SKM-1 (cell line): ENCODE data around the gene SMIM41.

Experiments
- DNase-seq: peaks from one replicate; lab custom pipeline; 2025; ENCODE audit not compliant: unreplicated experiment; lab: John Stamatoyannopoulos, UW

SMIM41 gene

DNA sequence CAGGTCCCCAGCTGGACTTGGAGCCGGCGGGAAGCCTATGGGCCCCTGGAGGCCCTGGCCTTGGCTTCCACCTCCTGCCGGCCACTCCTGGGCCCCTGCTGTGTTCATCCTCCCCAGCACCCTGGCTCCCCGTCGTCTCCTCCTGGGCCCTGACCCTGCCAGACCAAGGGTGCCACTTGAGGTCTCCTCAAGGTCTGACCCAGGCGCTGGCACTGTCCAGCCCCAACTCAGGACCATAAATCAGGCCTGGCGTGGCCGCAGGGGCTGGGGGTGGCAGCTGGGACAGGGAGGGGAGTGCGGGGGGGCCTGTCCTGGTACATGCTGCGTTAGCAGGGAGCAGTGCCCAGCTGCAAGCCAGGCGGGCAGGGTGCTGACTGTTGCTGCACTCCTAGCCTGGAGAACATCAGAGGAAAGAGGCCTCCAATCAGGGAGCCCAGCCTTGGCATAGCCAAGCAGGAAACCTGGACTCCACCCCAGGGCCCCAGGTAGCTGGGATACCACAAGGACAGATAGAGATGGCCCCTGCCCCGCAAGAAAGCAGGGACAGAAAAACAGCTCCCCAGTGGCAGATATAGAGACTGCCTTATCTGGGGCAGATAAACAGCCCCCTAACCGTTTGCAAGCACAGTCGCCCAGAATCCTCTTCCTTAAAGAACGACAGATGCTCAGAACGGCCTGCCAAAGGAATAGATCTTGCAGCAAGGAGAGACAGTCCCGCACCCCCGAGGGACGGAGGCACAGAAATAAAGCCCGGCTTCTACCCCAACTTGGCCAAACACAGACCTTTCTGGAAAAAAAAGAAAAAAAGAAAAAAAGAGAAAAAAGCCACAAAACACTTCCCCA is 16.2 kb upstream of the SMIM41 start:
- DNase-seq: no peak

DNA sequence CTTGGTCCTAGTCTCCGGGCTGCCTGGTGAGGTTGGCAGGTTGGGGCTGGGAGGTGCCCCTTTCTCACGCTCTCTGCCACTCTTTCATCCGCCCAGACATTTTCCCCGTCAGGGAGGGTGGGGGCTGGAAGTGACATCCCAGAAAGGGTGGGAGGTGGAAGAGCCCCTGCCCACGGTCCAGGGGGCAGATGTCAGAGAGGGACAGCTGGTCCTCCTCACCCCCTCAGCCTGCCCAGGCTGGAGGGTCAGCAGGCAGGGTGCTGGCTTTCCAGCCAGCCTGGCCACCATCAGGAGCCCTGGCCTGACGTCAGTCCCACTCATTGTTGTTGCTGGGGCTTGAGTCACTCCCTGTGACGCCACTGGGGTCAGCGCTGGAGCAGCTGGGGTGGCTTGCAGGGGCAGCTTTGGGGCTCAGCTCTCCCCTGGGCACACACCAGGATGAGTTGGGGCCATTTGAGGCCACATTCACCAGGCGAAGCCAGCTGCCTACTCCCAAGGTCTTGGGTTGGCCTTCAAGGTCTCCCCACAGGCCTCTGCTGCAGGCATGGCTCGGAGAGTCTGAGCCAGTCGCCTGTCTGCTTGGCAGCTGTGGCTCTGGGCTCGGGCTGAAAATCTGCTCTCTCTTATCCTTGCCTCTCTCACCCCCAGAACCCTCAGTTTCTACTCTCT is 15.4 kb upstream of the SMIM41 start:
- no peak for DNase-seq

DNA sequence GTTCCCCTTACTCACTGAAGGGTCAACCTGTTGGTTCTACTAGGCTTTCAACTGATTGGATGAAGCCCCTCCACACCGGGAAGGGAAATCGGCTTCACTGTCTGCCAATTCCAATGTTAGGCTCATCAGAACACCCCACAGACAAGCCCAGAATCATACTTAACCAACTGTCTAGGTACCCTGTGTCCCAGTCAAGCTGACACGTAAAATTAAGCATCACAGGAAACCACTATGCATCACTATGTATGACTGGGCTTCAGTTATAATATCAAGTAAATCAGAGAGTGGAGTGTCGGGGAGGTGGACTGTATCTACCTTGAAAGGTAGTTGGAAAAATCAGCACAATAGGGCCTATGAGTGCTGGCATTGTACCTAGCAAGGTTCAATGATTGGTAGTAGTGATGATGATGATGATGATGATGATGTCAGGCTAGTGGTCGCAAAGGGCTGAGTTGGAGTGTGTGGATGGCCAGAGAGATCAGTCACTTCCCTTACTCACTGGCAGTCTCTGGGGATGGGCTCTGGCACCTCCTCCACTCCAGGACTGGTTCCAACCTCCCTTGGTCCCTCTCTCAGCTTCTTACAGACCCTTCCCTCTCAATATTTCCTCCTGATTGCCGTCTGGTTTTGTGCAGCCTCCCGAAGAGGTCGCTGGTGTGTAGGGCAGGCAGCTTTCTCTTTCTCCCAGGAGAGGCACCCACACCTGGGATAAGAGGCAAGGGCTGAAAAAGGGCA is 13.0 kb upstream of the SMIM41 start:
- no peak for DNase-seq

DNA sequence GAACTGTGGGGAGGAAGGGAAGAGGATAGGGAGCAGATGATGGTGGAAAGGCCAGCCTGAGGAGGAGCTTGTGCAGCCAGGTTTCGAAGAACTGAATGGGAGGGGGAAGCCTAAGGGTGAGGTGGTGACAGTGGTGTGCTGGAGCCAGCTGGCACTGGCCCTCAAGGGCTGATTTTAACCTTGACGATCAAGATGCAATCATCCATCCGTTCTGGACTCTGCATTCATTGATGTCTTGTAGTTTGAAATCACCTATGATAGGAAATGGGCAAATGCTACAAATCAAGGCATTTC is 12.5 kb upstream of the SMIM41 start:
- DNase-seq: no peak

DNA sequence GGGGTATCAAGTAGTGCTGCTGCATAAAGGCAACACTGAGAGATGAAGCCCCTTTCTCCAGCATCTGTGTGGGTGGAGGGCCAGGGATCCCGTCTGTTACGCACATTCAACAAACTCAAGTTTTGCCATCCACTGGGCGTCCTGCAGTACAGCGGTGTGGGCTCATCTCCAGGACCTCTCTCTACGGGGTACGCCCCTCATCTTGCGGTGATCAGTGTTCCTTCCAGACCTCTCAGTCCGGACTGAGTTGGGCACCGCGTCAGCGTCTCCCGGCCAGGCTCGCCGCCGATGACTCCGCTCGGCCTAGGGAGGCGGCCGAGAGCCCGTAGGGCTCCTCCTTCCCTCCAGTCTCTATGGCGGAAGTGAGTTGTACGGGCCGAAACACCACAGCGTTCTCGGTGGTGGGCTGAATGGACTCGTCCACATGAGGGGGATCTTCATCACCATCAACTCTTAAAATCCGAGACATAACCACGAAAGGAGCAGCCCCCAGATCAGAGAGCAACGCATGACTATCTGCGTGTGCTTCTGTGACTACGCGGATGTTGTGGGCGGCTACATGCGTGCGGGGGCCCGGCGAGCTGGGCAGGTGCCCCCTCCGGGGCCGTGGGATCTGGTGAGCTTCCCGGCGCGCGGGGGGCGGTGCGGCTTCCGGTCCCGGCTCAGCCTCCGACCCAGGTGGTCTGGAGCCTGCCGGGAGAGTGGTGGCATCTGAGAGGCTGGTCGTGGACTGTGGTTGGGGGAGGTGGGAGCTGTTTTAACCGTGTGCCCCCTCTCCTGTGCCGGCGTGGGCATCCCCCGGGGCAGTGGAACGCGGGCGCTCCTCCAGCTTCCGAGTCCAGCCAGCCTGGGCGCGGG is 9.9 kb upstream of the SMIM41 start, which contains the start of gene ATG101:
ATG101 (plus strand) TSS at position 652 of the 858 bp plus-strand sequence. CDS start 3,673 bp downstream, outside the sequence.
- DNase-seq: peak; percentile 33

DNA sequence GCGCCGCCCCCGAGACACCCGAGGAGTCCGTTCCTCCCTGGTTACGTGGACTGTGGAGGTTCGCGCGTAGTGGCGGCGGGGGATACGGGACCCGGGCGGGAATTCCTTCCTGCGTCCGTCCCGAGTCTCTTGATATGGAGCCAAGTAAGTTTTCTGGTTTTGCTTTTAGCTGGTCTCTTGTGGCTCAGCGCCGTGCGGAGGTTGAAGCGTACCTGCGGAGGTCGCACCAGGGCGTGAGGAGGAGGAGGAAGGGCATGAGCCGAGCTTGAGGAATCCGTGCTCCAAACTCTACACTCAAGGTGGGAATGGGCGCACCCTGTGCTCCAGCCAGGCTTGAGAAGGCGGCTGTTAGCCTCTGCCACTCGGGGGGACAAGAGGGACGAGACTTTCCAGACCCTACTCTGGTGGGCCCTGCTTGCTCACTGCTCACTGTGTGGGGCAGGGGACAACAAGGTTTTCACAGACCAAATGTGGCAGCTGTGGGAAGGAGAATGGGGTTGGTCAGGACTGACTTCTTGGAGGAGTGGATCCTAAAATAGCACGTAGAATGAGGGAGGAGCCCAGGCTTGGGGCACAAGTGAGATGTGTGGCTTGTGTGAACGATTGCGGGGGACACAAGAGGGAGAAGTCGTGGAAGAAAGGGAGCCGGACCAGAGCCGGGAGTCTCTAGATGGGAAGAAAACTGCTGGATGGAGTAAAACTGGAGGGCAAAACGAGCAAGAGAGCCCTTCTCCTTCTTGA is 9.1 kb upstream of the SMIM41 start:
- DNase-seq: no peak

DNA sequence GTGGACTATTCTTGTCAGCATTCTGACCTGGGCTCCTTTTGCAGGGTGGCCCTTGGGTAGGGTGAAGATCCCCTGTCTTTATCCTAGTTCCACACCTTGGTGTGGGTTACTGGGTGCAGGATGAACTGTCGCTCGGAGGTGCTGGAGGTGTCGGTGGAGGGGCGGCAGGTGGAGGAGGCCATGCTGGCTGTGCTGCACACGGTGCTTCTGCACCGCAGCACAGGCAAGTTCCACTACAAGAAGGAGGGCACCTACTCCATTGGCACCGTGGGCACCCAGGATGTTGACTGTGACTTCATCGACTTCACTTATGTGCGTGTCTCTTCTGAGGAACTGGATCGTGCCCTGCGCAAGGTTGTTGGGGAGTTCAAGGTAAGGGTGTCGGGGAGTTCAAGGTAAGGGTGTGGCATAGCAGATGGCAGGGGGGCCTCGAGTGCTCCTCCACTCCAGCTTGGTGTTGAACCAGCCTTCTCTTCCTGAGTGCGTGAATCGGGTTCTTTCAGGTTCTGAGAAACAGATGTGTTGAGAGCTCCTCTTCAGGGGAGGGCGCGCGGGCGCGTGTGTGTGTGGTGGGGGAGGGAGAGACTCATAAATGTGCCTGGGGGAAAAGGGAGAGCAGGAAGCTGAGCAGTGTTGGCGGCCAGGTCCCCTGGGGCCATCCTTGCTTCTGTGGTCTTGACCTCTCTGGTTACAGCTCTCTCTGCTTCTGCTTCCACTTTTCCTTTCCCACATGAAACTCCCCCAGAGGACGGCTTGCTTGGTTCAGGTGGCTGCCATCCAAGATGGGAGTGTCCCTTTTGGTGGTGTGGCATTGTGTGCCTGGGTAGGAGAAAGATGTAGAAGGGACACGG is 5.7 kb upstream of the SMIM41 start:
- DNase-seq: peak; percentile 21

DNA sequence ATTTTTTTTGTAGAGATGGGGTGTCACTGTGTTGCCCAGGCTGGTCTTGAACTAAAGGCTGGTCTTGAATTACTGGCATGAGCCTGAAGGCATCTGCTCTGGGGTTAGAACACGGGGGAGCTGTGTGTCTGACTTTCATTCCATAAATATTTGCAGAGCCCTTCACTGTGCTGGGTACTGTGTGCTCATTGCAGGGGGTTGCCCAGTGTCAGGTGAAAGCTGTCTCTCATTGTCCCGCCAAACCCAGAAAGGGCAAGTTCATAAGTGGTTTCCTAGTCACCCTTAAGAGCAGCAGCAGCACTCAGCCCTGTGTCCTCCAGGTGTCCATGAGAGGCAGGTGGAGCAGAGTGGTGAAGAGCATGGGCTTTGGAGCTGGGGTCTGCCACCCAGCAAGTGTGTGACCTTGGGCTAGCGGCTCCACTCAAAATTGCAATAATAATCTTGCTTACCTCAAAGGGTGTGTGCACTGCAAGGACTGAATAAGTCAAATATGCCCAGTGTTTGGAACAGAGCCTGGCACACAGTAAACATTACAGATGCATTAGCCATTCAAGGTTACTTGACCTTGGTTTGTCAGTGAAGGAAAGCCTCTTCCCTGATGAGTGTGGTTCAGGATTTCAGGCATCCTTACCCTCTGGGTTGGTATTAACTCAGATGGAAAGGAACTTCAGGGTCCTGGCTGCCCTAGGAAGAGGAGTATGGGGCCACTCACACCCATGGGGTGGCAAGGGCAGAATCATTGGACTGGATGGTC is 4.4 kb upstream of the SMIM41 start:
- no peak for DNase-seq

DNA sequence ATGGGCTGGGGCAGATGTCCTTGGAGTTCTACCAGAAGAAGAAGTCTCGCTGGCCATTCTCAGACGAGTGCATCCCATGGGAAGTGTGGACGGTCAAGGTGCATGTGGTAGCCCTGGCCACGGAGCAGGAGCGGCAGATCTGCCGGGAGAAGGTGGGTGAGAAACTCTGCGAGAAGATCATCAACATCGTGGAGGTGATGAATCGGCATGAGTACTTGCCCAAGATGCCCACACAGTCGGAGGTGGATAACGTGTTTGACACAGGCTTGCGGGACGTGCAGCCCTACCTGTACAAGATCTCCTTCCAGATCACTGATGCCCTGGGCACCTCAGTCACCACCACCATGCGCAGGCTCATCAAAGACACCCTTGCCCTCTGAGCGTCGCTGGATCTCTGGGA is 2.7 kb upstream of the SMIM41 start:
- no peak for DNase-seq

DNA sequence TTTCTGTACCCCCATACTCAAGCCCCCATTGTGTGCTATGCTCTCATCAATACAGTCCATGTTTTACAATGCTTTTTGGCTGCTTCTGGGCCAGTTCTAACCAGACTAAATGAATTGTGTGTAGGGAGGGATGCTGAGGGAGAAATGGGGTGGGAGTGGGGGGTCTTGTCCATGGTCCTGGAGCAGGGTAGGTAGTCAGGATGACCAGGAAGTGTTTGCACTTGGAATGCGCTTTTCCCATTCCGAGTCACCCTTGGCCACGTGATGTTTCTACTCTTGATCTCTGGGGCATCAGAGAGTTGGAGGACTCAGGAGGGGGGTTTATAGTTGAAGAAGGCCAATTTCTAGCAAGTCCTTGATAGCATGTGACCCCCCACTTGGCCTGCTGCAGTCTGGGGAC is 1.2 kb upstream of the SMIM41 start:
- no peak for DNase-seq

DNA sequence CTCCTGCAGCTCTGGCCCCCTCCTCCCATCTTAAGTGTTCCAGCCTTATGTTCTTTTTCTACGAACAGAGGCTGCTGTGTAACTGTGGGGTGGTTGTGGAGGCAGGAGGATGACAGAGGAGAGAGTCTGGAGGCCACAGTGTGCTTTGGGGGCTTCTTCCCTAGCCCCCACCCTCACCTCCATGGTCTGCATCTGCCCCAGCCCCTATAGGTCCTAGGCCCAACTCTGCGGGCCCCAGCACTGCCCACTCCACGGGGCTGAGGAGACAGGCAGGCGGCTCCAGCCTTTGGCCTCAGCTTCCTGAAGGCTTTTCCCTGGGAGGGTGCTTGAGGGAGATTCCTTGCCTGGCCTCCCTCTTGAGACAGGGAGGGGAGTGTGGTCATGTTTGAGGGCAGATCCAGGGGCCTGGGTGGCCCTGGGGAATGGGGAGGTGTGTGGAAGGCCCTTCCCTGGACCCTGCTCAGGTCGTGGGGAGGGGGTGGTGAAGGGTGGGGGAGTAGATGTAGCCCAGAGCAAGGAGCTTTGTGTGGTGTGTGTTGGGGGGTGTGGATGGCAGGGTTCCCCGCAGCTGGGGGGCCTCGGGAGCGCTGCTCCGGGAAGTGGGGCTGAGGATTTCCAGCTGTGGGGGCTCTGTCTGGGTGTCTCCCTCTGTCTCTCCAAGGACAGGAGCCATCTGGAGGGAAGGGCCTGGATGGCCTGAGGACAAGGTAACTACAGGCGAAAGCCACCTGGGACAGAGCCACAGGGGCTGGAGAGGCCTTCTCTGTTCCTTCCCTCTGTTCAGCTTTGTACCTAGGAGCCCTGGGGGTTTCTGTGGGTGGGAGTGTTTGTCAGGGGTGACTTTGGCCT is 1.1 kb downstream of the SMIM41 start:
- no peak for DNase-seq

DNA sequence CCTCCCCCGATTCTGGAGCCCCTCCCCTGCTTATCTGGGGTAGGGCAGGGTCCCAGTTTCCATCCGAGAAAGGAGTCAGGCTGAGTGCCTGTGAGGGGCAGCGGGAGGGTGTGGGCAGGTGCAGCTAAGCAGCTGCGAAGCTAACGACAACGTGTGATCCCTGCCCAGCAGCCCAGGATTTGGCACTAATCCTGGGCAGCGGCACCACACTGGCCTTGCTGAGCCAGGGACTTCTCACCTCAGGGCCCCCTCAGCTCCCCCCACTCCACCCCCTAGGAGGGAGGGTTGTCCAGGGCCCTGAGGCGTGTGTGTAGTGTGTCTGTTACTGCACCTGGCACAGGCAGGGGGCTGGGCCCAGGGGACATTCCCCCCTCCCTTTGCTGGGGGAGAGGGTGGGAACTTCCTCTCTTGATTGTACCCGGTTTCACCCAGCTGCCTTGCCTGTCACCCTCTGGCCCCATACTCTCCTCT is 1.8 kb downstream of the SMIM41 start:
- DNase-seq: no peak

DNA sequence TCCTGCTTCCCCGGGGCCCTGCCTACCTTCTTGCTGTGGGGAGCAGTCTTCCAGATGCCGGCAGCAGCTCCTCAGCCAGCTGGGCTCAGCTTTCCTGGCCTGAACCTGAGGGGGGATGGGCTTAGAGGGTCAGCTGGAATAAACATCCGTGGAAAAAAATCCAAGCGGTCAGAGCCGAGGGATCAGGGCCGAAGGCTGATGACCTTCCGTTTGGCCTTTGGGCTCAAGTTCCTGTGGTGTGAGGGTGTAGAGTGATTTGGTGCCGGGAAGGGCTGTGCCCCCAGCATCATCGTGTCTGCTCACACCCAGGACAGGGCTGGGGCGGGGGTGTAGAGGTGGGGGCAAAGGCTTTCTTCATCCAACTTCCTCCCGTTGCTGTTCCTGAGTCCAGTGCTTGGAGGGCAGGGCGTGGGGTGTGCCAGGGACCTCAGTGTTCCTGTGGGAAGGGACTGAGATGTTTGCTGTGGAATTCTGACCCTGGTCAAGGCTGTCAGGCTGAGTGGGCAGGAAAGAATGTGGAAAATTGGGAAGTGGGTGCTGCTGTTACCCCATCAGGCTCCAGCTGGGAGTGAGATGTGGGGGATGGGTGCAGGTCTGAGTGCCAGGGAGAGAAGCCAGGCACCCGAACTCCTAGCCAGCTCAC is 2.6 kb downstream of the SMIM41 start:
- DNase-seq: no peak

DNA sequence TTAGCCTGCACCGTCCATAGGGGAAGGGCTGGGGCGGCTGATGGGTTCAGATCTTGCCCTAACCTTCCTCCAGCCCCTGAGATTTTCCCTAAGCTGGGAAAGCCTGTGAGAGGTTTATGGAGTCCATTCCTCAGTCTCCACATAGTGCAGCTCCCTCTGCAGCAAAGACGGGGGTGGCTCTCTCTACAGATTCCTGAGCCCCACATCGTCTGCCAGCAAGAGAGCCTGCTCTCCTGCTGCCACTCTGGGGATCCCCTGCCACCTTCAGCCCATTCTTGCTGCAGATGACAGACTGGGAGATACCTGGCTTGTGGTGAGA is 3.1 kb downstream of the SMIM41 start:
- DNase-seq: no peak

DNA sequence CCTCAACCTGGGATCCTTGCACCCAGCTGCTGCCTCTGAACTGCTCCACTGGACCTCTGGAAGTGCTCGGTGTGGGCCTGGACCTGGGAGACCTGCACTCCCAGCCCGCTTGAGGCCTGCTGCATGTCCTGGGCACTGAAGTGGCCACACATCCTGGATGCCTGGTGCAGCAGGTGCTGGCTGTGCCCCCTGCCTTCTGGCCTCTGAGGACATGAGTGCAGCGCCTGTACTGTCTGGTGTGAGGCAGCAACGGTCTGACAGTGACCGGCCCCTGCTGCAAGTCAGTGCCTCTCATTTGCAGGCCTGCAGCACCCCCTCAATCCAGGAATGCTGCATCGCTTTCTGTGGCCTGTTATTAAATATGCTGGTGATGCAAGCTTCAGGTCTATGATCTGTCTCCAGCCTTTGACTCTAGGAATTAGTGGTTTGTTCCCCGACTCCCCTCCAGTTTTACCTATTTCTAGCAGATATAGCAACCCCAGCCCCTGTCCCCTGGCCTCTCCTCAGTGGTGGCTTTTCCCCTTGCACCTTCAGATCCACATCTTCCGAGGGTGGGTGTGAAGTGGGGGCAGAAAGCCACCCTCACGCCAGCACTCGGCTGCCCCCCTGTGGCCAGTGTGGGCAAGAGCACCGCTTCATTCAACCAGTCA is 3.6 kb downstream of the SMIM41 start:
- DNase-seq: no peak

DNA sequence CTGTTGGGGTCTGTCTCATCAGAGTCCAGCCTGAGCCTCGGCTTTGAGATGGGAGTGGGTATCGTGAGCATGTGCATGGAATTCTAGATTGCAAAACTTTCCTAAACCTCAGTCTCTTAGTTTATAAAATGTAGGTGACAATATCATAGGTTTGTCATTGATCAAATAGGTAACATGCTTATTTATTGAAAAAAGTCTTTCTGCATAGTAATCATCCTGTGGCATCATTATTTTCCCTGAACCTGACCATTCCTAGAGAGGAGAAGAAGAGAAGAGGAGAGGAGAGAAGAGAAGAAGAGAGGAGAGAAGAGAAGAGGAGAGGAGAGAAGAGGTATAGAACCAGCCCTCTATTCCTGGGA is 4.1 kb downstream of the SMIM41 start:
- DNase-seq: no peak
